ENCODE results near the gene CABYR. TPM values are rescaled to one million over a fixed set of nuclear protein-coding genes. Genes with fewer than 3 reads are reported as not detected.

CABYR gene, protein sequence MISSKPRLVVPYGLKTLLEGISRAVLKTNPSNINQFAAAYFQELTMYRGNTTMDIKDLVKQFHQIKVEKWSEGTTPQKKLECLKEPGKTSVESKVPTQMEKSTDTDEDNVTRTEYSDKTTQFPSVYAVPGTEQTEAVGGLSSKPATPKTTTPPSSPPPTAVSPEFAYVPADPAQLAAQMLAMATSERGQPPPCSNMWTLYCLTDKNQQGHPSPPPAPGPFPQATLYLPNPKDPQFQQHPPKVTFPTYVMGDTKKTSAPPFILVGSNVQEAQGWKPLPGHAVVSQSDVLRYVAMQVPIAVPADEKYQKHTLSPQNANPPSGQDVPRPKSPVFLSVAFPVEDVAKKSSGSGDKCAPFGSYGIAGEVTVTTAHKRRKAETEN
- total RNA-seq, result 4.7 and 5.0 TPM in 2 replicates

DNA sequence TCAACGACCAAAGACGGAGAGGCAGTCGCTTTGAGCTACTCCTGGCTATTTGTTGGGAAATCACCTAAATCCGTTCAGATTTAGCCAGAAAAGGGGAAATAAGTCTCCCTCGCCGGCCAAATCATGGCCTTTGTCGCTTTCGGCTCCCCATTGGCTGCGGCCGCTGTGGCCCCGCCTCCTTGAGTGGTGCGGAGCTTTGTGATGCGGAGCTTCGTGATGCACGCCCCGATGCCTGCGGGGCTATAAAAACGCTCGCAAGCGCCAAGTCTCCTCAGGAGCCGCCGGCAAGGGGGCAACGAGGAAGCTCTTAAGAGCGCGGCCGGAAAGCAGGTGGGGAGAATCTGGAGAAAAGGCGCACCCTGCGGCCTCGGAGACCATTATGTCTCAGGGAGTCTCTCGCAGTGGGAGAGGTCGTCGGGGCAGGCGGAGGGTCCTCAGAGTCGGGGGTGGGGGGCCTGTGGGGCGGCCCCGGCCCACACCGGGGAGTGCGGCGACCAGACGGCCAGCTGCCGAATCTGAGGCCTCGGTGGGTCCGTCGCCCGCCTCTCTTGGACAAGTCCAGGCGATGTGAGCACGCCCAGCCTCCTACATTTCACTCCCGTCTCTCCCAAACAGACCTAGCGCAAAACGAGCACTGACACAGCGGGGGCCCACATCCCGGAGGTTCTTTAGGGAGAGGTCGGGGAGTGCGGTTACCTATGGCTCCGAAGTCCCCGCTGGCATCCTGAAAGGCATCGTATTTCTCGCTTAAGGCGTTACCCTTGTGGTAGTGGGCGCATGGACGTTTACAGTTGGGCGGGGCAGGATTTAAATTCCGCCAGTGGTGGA lies at the start of gene CABYR:
Gene CABYR (plus strand): TSS at position 274 of the 828 bp plus-strand sequence. CDS start 4,053 bp downstream, outside the sequence.

Other genes with a start within 250 kb of the CABYR start
- gene TTC39C, start 124.3 kb upstream of the CABYR start, total RNA-seq, result 13.4 and 28.2 TPM in 2 replicates

Data from bronchial smooth muscle cell (primary cell).